NCI-H2227 (cell line): ENCODE results near the gene TCF19.
"Not testable (repeated sequence)": the region's sequence is repeated elsewhere in the genome, so short reads cannot be mapped to it uniquely, and the experiment has no call there.

ENCODE experiments used
- DNase-seq: peaks from one replicate; lab custom pipeline; 2025; ENCODE audit not compliant: unreplicated experiment; lab: John Stamatoyannopoulos, UW

TCF19 gene

DNA sequence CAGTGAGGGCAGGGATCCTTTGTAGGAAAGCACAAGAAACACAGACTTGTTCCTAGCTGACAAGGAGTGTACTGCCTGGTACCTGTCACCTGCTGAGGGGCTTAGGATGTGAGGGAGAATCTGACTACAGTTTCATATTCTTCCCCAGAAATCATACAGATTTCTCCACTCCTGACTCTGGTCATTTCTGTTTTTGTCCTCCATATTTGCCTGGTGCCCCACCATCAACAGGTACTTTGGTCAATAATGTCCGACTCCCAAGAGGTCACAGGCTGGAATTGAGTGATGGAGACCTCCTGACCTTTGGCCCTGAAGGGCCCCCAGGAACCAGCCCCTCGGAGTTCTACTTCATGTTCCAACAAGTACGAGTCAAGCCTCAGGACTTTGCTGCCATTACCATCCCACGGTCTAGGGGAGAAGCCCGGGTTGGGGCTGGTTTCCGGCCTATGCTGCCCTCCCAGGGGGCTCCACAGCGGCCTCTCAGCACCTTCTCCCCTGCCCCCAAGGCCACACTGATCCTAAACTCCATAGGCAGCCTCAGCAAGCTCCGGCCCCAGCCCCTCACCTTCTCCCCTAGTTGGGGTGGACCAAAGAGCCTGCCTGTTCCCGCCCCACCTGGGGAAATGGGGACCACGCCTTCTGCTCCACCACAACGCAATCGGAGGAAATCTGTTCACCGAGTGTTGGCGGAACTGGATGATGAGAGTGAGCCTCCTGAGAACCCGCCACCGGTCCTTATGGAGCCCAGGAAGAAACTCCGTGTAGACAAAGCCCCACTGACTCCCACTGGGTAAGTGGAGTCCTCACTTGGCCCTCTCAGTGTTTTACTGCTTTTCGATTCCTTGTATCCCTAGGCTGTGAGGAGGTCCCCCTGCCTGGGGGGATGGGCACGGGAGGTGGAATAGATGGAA is 3.1 kb downstream of the TCF19 start:
- DNase-seq = no peak

DNA sequence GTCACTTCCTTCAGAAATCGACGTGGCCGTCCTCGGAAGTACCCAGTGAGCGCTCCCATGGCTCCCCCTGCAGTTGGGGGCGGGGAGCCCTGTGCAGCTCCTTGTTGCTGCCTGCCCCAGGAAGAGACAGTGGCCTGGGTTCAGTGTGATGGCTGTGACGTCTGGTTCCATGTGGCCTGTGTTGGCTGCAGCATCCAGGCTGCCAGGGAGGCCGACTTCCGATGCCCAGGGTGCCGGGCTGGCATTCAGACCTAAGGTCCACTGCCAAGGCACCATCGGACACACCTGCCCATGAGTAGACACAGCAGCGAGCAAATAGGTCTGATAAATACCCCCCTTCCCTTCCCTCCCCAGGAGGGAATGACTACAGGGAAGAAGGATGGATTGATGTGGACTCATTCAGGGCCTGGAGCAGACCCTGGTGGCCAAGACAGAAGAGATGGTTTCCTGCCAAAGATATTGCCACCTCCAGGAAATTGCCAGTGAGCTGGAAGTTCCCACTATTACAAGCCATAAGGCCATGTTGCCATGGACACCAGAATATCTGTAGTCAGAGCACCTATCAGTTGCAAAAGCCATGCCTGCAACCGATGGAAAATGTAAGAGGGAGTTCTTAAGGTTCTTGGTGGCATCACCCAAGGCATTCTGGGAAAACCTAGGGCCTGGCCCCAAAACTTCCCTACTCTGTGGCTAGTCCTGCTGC is 4.2 kb downstream of the TCF19 start:
- no peak for DNase-seq

DNA sequence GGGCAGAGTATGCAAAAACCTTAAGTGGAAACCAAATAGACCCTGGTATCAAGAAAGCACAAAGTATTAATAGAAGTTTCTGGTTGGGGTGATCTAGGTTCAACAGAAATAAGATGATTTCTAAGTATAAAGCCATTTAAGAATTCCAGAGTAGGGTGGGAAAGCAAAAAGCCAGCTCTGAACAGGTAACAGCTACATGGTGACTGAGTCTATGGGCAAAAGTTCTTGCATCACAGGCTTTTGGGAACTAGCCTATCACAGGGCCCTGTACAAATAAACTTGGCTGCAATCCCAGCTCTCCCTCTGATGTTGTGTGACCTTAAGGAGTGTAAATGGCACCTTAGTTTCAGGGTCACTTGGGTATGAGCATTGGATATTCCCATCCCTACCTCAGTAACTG is 5.5 kb downstream of the TCF19 start:
- DNase-seq = no peak

DNA sequence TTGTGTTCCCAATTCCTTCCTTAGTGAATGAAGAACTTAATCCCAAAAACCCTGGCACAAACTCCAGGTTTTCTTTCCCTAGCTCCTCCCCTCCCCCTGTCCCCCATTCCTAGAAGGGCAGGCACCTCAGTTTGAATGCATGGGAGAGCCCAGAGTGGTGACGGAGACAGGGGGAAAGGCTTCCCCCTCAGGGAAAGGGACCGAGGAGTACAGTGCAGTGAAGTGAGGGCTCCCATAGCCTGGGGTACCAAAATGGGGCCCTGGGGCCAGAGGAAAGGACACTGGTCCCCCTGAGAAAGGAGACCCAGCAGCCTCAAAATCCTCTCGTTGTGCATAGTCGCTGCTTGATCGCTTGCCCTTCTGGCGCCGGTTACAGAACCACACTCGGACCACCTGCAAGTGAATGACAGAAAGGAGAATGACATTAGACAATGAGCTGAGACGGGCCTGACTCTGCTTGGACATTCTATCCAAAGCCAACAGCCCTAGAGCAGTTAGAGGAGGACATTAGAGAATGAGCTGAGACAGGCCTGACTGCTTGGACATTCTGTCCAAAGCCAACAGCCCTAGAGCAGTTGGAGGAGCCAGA is 6.2 kb downstream of the TCF19 start:
- not testable (repeated sequence) for DNase-seq

DNA sequence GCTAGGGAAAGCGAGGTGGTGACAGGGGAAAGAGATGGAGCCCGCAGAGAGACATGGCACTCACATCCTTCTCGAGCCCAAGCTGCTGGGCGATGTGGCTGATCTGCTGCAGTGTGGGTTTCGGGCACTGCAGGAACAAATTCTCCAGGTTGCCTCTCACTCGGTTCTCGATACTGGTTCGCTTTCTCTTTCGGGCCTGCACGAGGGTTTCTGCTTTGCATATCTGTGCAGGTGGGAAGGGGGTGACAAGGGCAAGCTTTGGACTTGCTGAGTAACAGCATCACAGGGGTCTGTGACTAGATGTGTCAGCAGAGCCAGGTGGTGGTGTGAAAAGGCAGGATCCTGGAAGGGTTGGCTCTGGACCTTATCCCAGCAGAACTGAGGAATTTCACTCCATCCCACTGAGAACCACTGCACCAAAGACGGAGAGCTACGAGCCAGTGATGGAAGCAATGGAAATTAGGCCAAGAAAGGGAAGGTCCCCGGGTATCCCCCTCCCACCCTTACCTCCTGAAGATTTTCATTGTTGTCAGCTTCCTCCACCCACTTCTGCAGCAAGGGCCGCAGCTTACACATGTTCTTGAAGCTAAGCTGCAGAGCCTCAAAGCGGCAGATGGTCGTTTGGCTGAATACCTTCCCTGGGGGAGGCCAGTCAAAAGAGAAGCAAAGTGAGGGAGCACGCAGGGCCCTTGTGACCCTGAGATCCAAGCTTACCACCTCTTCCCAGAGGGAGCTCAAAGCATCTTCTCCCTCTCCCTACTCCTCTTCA is 6.9 kb downstream of the TCF19 start:
- DNase-seq = not testable (repeated sequence)

DNA sequence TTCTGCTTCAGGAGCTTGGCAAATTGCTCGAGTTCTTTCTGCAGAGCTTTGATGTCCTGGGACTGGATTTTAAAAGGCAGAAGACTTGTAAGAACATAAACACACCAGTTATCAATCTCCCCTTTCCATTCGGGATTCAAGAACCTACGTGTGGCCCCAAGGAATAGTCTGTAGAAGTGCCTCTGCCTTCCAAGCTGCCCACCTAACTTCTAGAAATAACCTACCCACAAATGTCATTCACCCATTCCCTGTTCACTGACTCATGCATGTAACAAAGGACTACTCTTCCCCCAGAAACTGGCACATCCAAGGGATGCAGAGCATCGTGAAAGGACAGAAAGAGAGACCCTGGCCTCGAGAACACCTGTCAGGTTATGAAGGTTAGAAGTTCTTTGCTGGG is 7.6 kb downstream of the TCF19 start:
- DNase-seq = no peak

DNA sequence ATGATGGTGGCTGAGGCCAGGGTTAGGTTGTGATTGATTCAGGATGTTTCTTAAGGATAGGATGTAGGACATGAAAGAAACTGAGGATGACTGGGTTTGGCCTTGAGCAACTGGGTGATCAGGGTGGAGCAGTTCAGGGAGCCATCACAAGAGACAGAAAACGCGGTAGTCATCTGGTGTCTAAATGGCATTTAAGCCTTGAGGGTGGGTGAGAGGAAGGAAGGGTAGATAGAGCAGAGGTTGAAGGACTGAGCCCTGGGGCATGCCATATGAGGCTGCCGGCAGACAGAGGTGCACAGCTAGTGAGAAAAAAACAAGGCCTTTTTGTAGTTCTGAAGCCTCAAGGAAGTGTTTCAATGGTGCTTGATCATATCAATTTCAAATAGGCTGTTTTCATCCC is 10.2 kb downstream of the TCF19 start:
- DNase-seq = no peak

DNA sequence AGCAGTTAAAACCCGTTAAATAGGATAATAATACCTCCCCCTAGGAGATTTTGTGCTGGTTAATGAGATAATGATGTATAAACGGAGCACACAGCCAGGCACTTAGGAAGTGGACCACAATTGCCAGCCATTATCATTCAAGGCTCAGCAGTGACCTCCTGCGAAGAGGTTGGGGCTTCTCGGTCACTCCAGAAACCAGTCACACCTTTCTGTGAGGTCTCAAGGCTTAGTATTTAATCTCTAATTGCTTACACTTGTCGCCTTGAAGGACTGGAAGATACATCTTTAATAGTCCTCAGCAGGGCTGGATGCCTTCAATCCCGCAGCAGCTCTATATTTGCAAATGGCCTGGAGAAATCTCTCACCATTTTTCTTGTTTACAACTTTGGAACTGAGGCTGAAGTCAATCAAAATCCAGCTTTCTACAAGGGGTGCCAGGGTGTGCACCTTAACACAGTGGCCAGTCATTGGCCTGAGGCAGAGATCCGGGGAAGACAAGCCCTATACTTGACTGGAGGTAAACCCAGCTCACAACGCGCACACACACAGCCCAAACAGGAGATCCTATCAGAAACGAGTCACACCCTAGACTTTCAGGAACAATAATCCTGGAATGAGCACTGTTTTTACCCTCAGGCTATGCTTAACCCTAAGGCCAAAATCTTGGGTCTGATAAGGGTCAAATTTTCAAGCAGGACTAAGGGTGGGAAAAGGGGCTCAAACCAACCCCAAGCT is 10.9 kb downstream of the TCF19 start:
- DNase-seq = no peak

DNA sequence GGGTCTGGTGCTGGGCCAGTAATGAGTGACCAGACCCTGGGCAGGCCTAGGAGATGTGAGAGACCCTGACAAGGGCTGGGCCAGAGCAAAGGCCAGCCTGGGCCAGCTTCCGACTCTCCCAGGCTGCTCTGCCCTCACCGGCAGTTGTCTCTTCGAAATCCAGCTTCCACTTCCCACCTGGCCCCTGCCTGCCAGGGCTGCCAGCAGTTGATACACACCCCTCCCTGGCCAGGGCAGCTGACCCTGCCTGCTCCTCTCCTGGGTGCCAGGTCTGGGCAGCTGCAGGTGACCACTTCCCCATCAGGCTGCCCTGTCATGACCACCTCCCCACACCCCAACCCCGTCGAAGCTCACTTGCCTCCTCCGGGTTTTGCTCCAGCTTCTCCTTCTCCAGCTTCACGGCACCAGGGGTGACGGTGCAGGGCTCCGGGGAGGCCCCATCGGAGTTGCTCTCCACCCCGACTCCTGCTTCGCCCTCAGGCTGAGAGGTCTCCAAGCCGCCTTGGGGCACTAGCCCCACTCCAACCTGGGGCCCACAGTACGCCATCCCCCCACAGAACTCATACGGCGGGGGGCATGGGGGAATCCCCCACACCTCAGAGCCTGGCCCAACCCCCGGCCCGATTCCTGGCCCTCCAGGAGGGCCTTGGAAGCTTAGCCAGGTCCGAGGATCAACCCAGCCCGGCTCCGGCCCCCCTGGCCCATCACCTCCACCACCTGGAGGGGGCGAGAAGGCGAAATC is 11.6 kb downstream of the TCF19 start:
- not testable (repeated sequence) for DNase-seq

DNA sequence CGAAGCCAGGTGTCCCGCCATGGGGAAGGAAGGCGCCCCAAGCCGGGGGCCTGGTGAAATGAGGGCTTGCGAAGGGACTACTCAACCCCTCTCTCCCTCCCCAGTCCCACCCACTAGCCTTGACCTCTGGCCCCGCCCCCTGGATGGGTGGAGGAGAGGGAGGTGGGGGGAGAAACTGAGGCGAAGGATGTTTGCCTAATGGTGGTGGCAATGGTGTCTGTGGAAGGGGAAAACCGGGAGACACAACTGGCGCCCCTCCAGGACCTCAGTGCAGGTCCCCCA is 12.2 kb downstream of the TCF19 start, which contains the start of gene POU5F1:
Gene POU5F1 (minus strand): TSS at position 83 of the 282 bp plus-strand sequence. CDS start 62 bp downstream, at position 21.
- no peak for DNase-seq

DNA sequence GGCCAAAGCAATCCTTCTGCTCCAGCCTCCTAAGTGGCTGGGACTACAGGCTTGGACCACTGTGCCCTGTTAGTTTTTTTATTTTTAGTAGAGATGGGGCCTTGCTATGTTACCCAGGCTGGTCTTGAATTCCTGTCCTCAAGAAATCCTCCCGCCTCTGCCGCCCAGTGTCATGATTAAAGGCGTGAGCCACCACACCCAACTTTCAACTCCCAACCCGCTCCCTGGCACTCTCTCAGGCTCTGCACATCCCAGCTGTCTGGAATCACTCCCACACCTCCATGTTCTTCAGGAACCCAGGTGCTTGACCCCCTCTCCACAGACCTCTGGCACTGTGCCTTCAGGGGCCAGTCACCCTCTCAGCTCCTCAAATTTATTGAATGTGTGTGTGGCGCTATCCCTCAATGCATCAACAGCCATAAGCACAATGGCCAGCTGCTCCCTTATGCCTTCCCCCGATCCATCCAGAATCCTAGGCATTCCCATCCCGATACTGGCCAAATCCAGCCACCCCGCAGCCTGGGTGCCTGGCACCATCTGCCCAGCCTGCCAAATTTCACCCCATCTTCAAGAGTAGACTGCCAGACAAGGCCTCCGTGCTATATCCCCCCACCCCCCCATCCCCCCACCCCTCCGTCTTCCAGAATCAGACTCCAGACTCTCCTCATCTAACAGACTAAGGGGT is 12.7 kb downstream of the TCF19 start:
- DNase-seq = no peak

DNA sequence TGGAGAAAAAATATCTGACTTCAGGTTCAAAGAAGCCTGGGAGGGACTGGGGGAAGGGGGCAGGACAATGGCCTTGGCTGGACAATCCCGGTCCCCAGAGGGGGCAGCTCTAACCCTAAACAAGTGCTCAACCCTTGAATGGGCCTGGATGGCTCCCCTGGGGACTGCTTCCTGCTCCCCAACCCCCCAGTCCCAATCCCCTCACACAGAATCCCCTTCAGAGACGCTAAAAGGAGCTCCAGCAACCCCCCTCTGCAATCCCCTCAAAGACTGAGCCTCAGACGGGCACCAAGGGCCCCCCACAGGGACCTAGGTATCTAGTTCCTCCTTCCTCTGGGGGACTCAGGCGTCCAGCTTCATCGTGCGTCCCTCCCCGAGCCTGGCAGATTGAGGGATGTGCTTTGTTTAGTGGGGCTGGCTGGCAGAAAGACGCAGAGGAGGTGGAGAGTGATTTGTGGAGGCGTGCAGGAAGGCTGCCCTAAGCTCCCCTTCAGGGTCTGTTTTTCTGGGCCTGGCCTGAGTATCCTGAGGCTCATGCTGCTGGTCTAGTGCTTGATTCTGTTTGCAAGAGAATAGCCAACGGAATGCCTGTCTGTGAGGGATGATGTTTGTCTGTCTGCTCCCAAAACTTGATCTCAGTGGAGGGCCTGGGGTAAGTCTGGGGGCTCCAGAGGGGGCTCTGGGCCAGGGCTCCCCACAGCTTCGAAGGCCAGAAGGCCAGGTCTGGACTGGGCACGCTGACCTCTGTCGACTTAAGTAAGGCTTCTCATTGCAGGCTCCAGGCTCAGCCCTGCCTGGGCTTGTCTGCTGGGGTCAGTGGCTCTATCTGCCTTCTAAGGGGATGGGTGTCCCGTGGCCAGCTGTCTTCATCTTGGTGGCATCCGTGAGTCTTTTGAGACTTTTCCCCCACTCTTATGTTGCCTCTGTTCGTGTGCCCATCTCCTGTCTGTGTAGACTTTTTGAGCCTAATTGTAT is 13.8 kb downstream of the TCF19 start:
- DNase-seq = no peak

DNA sequence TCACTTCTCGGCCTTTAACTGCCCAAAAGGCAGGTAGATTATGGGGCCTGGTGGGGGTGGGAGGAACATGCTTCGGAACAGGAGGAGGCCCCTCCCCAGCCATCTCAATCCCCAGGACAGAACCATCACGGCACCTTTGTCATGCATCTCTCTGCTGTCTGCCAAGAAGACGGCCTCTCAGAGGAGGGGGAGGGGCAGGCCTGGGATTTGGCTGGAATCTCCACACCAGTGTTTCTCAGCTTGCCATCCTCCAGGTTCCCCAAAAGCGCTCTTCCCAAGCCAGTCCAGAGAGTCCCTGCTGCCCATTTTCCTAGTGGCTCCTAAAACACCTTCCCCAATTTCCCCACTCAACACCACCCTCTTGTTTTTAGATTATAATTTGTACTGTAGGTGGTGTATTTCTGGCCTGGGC is 14.6 kb downstream of the TCF19 start:
- DNase-seq = no peak

DNA sequence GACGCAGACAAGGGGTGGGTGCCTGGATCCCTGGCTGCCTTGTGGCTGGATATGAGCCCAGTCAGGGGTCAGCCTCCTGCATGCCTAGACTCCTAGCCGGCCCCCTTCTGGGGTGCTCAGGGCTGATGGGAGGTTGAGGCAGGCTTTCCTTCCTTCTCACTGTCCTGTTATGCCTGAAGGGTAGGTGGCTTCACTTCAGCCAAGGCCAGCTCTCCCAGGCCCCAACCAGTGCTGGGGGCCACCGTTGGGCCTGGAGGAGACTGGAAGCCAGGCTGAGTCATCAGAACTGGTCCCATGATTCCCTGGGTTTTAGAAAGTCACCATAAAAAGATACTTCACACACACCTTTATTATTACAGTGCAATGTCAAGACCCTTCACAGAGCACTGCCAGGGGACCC is 15.0 kb downstream of the TCF19 start:
- no peak for DNase-seq

DNA sequence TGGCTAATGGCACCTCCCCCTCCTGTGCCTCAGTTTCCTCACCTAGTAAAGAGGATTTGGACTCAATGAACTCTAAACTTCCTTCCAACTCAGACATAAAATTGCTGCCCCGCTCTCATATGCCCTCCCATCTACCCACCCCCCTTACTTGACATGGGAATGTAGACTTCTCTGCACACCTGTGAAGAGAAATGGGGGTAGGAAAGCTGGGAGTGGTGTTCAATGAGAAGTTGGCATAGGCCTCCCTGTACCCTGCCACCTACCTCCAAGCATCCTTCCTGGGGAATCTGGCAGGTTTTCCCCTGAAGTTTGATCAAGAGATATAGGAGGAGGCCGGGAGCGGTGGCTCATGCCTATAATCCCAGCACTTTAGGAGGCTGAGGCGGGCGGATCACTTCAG is 16.0 kb downstream of the TCF19 start:
- DNase-seq = no peak

DNA sequence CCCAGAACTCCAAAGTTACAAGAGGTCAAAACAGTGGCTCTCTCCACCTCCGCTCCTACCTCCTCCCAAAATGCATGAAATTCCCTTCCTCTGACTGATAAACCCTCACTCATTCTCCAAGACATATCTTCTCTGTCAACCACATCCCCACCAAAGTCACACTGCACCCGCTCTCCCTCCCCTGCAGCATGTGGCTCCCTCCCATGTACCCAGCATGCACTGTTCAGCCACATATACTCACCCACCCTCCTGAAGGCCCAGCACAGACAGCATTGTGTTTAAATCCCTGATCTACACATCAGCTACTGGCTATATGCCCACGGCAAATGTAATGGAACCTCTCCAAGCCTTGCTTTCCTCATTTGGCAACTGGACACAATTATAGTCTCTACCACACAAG is 17.6 kb downstream of the TCF19 start:
- DNase-seq = no peak

DNA sequence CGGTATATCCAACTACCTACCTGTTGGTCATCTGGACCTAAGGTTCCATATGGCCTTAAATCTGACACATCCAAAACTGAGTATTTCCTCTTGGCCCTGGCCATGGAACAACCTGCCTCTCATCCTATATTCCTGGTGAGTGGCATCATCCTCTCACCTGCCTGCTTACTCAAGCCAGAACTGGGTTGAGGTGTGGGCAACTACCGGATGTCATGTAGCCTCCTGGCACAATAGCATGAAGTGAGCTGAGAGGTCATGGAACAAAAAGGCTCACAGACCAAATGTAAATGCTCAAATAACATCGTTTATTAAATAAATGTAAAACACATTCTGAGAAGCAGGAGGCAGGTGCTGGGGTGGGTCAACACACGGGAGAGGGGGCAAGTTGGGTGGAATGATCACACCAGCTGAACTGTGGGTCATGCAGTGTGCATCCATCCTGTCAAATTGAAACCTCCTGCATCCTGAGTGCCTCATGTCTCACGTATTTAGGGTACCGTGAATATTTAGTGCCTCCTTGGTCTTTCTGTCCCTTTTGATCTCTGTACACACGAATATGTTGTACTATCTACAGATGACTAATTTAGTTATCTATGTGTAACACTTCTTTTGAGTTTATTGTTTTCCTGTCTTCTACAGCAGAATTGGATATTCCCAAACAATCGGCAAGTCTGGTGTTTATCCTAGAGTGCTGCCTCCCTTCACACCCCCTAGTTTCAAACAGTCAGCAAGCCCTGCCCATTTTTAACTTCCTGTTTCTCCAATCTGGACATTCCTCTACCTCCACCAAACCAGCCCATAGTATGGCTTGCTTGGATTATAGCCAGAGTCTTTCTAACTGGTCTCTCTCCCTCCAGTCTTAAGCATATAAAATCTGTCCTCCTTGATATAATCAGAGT is 20.0 kb downstream of the TCF19 start:
- DNase-seq = no peak
